ENCODE data around the gene PGM2L1.

DNA sequence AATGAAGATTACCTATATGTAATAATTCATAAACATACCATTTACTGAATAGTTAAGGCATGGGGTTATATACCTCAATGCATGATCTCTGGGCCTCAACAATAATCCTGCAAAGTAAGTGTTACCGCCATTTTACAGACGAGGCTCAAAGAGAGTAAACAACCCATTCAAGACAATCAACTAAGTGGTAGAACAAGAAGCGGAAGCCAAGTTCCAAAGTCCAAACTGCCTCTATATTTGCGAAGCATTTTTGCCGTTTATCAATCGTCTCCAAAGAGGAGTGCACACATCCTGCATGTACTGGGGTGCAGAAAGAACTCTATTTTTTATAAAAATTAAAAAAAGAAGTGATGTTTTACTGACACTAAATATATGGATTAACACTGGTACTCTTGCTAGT, 59.3 kb downstream of the PGM2L1 start:
- TF ChIP-seq ZNF146 (tag by site-specific recombination; IDR thresholded peaks at IDR 0.05) = no peak
- TF ChIP-seq, protein P1, sequence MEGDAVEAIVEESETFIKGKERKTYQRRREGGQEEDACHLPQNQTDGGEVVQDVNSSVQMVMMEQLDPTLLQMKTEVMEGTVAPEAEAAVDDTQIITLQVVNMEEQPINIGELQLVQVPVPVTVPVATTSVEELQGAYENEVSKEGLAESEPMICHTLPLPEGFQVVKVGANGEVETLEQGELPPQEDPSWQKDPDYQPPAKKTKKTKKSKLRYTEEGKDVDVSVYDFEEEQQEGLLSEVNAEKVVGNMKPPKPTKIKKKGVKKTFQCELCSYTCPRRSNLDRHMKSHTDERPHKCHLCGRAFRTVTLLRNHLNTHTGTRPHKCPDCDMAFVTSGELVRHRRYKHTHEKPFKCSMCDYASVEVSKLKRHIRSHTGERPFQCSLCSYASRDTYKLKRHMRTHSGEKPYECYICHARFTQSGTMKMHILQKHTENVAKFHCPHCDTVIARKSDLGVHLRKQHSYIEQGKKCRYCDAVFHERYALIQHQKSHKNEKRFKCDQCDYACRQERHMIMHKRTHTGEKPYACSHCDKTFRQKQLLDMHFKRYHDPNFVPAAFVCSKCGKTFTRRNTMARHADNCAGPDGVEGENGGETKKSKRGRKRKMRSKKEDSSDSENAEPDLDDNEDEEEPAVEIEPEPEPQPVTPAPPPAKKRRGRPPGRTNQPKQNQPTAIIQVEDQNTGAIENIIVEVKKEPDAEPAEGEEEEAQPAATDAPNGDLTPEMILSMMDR (tag by site-specific recombination; IDR thresholded peaks at IDR 0.05) = no peak
- TF ChIP-seq, protein P2, sequence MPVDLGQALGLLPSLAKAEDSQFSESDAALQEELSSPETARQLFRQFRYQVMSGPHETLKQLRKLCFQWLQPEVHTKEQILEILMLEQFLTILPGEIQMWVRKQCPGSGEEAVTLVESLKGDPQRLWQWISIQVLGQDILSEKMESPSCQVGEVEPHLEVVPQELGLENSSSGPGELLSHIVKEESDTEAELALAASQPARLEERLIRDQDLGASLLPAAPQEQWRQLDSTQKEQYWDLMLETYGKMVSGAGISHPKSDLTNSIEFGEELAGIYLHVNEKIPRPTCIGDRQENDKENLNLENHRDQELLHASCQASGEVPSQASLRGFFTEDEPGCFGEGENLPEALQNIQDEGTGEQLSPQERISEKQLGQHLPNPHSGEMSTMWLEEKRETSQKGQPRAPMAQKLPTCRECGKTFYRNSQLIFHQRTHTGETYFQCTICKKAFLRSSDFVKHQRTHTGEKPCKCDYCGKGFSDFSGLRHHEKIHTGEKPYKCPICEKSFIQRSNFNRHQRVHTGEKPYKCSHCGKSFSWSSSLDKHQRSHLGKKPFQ (tag by site-specific recombination; IDR thresholded peaks at IDR 0.05) = no peak
- no peak for TF ChIP-seq ZBTB17 (tag by site-specific recombination; IDR thresholded peaks at IDR 0.05)
- no peak for TF ChIP-seq EGR2 (tag by site-specific recombination; IDR thresholded peaks at IDR 0.05; ENCODE audit: low read depth)
- TF ChIP-seq, protein P3, sequence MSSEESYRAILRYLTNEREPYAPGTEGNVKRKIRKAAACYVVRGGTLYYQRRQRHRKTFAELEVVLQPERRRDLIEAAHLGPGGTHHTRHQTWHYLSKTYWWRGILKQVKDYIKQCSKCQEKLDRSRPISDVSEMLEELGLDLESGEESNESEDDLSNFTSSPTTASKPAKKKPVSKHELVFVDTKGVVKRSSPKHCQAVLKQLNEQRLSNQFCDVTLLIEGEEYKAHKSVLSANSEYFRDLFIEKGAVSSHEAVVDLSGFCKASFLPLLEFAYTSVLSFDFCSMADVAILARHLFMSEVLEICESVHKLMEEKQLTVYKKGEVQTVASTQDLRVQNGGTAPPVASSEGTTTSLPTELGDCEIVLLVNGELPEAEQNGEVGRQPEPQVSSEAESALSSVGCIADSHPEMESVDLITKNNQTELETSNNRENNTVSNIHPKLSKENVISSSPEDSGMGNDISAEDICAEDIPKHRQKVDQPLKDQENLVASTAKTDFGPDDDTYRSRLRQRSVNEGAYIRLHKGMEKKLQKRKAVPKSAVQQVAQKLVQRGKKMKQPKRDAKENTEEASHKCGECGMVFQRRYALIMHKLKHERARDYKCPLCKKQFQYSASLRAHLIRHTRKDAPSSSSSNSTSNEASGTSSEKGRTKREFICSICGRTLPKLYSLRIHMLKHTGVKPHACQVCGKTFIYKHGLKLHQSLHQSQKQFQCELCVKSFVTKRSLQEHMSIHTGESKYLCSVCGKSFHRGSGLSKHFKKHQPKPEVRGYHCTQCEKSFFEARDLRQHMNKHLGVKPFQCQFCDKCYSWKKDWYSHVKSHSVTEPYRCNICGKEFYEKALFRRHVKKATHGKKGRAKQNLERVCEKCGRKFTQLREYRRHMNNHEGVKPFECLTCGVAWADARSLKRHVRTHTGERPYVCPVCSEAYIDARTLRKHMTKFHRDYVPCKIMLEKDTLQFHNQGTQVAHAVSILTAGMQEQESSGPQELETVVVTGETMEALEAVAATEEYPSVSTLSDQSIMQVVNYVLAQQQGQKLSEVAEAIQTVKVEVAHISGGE (tag by site-specific recombination; conservative IDR thresholded peaks at IDR 0.05; ENCODE audit: low read depth) = no peak
- no peak for TF ChIP-seq ZNF274 (IDR thresholded peaks at IDR 0.05; ENCODE audit: low read length)
- no peak for TF ChIP-seq ZNF274 (tag by site-specific recombination; IDR thresholded peaks at IDR 0.05; ENCODE audit: borderline replicate concordance)

Measured in HEK293 (cell line).